Endothelial cell of umbilical vein (primary cell): Measurements from ENCODE around the gene PCDHGA6. TPM values are rescaled to one million over a fixed set of nuclear protein-coding genes. Genes with fewer than 3 reads are reported as not detected.
"Not testable (repeated sequence)": the region's sequence is repeated elsewhere in the genome, so short reads cannot be mapped to it uniquely, and the experiment has no call there.

Source experiments
- BruUV-seq: library from RNA; stranded (reverse); fragments of 400-500 nt; replicated peaks from 2 replicates; lab custom pipeline; 2021; lab: Mats Ljungman, UMichigan
- CTCF ChIA-PET: fragments of 300-600, 350-600 bp; sonication (Branson Sonifier 250); formaldehyde crosslinking; loops from one replicate; lab custom pipeline; 2021; ENCODE audit warnings: antibody characterized with exemption, inconsistent platforms; lab: Charles Lee
- POLR2A ChIA-PET: fragments of 300-600, 350-600 bp; sonication (Branson Sonifier 250); formaldehyde crosslinking; loops from one replicate; lab custom pipeline; 2021; ENCODE audit warnings: antibody characterized with exemption, inconsistent platforms; lab: Charles Lee
- DNase-seq: peaks from one replicate; pipeline ENCODE4 v3.0.0-alpha.2; 2011; ENCODE audit warnings: low read depth, low spot score
- FAIRE-seq: peaks from 2 replicates; lab custom pipeline; 2011; peaks lifted over from hg19 to GRCh38; lab: Jason Lieb, UNC
- H2AFZ ChIP-seq: 2 replicates; pipeline ENCODE4 v1.6.0; 2012; ENCODE audit warnings: low read depth, low read length, control low read depth, inconsistent platforms
- H3K27ac ChIP-seq: 2 replicates; pipeline ENCODE4 v1.5.1; 2011; ENCODE audit warnings: low read depth, mild to moderate bottlenecking, control low read depth, low read length, moderate library complexity; ENCODE audit not compliant: insufficient read depth
- H3K27me3 ChIP-seq, 2 experiments: 2 replicates each; pipeline versions ENCODE4 v1.6.0 to v1.6.1; 2011; ENCODE audit warnings: low read length in 2 of 2, mixed read lengths in 1 of 2; ENCODE audit not compliant: control insufficient read depth in 2 of 2, insufficient read depth in 2 of 2
- H3K36me3 ChIP-seq, 2 experiments: 2 replicates in 1 of 2; 3 replicates in 1 of 2; pipeline ENCODE4 v1.5.1; 2011; ENCODE audit warnings: low read length in 2 of 2, mild to moderate bottlenecking in 1 of 2, moderate library complexity in 1 of 2; ENCODE audit not compliant: control insufficient read depth in 2 of 2, insufficient read depth in 2 of 2; ENCODE audit errors: extremely low read depth in 1 of 2
- H3K4me1 ChIP-seq: 3 replicates; pipeline ENCODE4 v1.5.1; 2011; ENCODE audit warnings: mild to moderate bottlenecking, low read length; ENCODE audit not compliant: control insufficient read depth, insufficient read depth; ENCODE audit errors: extremely low read depth
- H3K4me2 ChIP-seq: 2 replicates; pipeline ENCODE4 v1.6.1; 2011; ENCODE audit warnings: low read length, control low read depth, mixed read lengths; ENCODE audit not compliant: insufficient read depth
- H3K4me3 ChIP-seq, 3 experiments: fragments of 200-600 bp in 1 of 3; sonication (generic), shearing (Covaris generic) in 1 of 3; replicated peaks in 1 of 3; 2 replicates each; pipeline ENCODE4 v1.5.1; 2011 to 2016; ENCODE audit warnings: control low read depth in 3 of 3, low read length in 3 of 3, mild to moderate bottlenecking in 2 of 3, inconsistent platforms in 1 of 3, low read depth in 1 of 3, moderate library complexity in 1 of 3; ENCODE audit not compliant: insufficient read depth in 1 of 3
- H3K79me2 ChIP-seq: 2 replicates; pipeline ENCODE4 v1.6.0; 2012; ENCODE audit warnings: low read length, inconsistent platforms; ENCODE audit not compliant: control insufficient read depth, insufficient read depth
- H3K9ac ChIP-seq: replicated peaks from 2 replicates; pipeline ENCODE3; 2011; ENCODE audit warnings: low read length, control low read depth; ENCODE audit not compliant: insufficient read depth; ENCODE audit errors: extremely low read depth
- H3K9me1 ChIP-seq: replicated peaks from 3 replicates; pipeline ENCODE4 v1.6.0; 2011; ENCODE audit warnings: mild to moderate bottlenecking, low read length; ENCODE audit not compliant: control insufficient read depth, insufficient read depth; ENCODE audit errors: extremely low read depth
- H3K9me3 ChIP-seq: replicated peaks from 2 replicates; pipeline ENCODE4 v1.5.1; 2012; ENCODE audit warnings: low read length, inconsistent platforms; ENCODE audit not compliant: control insufficient read depth, insufficient read depth
- H4K20me1 ChIP-seq: replicated peaks from 2 replicates; pipeline ENCODE3; 2011; ENCODE audit warnings: mild to moderate bottlenecking, low read length; ENCODE audit not compliant: control insufficient read depth, insufficient read depth; ENCODE audit errors: extremely low read depth
- EZH2 ChIP-seq: IDR thresholded peaks from 2 replicates; pipeline ENCODE4 v1.6.1; 2012; ENCODE audit warnings: borderline replicate concordance, low read depth, mild to moderate bottlenecking, moderate library complexity, low read length, inconsistent platforms; ENCODE audit not compliant: severe bottlenecking
- FOS ChIP-seq: IDR thresholded peaks from 2 replicates; pipeline ENCODE4 v1.6.1; 2011; ENCODE audit warnings: mild to moderate bottlenecking, low read length, moderate library complexity, borderline replicate concordance; ENCODE audit not compliant: insufficient read depth
- GATA2 ChIP-seq: IDR thresholded peaks from 2 replicates; pipeline ENCODE4 v1.7.0; 2011; ENCODE audit warnings: low read depth, mild to moderate bottlenecking, moderate library complexity, mixed read lengths, low read length; ENCODE audit not compliant: insufficient read length, insufficient read depth
- JUN ChIP-seq: IDR thresholded peaks from 2 replicates; pipeline ENCODE4 v1.6.1; 2011; ENCODE audit warnings: borderline replicate concordance, low read depth; ENCODE audit not compliant: insufficient read length, insufficient read depth
- MYC ChIP-seq: IDR thresholded peaks from one replicate; pipeline ENCODE4 v1.6.1; 2011; ENCODE audit warnings: mild to moderate bottlenecking, low read depth, low read length
- POLR2A ChIP-seq: IDR thresholded peaks from 2 replicates; pipeline ENCODE4 v1.6.1; 2012; ENCODE audit warnings: low read depth, mild to moderate bottlenecking, control low read depth, low read length
- POLR2AphosphoS5 ChIP-seq: IDR thresholded peaks from 2 replicates; pipeline ENCODE4 v1.6.1; 2012; ENCODE audit warnings: low read depth, mild to moderate bottlenecking, control low read depth, low read length, moderate library complexity; ENCODE audit not compliant: insufficient read depth
- dilution Hi-C: fragments of 300-500 bp; cut with MboI; formaldehyde crosslinking; loops from one replicate; pipeline ENCODE4 v1.15.0; 2019; ENCODE audit warnings: low sequenced_read_pairs; ENCODE audit not compliant: extremely low pct_ligation_motif_present
- intact Hi-C: fragments of 100-400 bp; cut with micrococcal nuclease; formaldehyde crosslinking; loops from one replicate; pipeline ENCODE4 v1.10.0; 2022
- polyA plus RNA-seq, 4 experiments: library from polyadenylated mRNA; depleted of rRNA in 3 of 4; stranded (reverse) in 3 of 4; unstranded in 1 of 4; fragments of >200 nt; gene quantifications; 2 replicates each; pipeline versions ENCODE4 v1.2.1 to v1.2.3, GENCODE V29; 2011 to 2012; ENCODE audit warnings: missing spikeins in 1 of 4
- total RNA-seq: library from RNA; stranded (reverse); gene quantifications from 2 replicates; pipeline ENCODE4 v1.2.3, GENCODE V29; 2021
- TF ChIP-seq, protein P1 (sequence below), 2 donors: IDR thresholded peaks; 1 replicate in 1 of 2; 2 replicates in 1 of 2; pipeline ENCODE4 v1.5.1; 2011; ENCODE audit warnings: low read length in 2 of 2, mild to moderate bottlenecking in 2 of 2, moderate library complexity in 2 of 2, control low read depth in 1 of 2, inconsistent platforms in 1 of 2, low read depth in 1 of 2; ENCODE audit not compliant: insufficient read depth in 1 of 2; ENCODE audit errors: extremely low read depth in 1 of 2
- TF ChIP-seq, protein P2 (sequence below): IDR thresholded peaks from 2 replicates; pipeline ENCODE4 v1.6.1; 2011; ENCODE audit not compliant: insufficient read depth, insufficient read length

PCDHGA6 gene
- total and polyA plus RNA-seq, 2 donors (not counting 3 experiments of a cell fraction or from before 2014, with no cell fraction given) = 2.6 to 2.7 TPM

DNA sequence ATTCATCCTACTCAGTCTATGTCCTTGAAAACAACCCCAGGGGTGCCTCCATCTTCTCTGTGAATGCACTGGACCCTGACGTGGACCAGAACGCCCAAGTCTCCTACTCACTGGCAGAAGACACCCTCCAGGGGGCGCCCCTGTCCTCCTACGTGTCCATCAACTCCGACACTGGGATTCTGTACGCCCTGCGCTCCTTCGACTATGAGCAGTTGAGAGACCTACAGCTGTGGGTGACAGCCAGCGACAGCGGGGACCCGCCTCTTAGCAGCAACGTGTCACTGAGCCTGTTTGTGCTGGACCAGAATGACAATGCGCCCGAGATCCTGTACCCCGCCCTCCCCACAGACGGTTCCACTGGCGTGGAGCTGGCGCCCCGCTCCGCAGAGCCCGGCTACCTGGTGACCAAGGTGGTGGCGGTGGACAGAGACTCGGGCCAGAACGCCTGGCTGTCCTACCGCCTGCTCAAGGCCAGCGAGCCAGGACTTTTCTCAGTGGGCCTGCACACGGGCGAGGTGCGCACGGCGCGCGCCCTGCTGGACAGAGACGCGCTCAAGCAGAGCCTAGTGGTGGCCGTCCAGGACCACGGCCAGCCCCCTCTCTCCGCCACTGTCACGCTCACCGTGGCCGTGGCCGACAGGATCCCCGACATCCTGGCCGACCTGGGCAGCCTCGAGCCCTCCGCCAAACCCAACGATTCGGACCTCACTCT lies 1.9 kb downstream of the PCDHGA6 start:
- H3K36me3 ChIP-seq, H3K9ac ChIP-seq, H3K4me1 ChIP-seq, H2AFZ ChIP-seq, H3K79me2 ChIP-seq, POLR2A ChIA-PET, H3K4me3 ChIP-seq, intact Hi-C loops, H4K20me1 ChIP-seq, H3K4me2 ChIP-seq, FAIRE-seq, dilution Hi-C loops, DNase-seq, H3K27ac ChIP-seq, H3K9me1 ChIP-seq, H3K9me3 ChIP-seq, BruUV-seq: not testable (repeated sequence)
- CTCF ChIA-PET = interaction anchor here (1.4 to 3.2 kb wide), 3 partner anchors 7 to 188 kb away, joined by 4 to 41 read pairs (median 10); partner anchors contain the start of gene PCDHGA7
- peak; percentile 9 for TF ChIP-seq EZH2
- peaks cover 30 to 67% of the 10 kb centered on the region in 2 experiments for H3K27me3 ChIP-seq

DNA sequence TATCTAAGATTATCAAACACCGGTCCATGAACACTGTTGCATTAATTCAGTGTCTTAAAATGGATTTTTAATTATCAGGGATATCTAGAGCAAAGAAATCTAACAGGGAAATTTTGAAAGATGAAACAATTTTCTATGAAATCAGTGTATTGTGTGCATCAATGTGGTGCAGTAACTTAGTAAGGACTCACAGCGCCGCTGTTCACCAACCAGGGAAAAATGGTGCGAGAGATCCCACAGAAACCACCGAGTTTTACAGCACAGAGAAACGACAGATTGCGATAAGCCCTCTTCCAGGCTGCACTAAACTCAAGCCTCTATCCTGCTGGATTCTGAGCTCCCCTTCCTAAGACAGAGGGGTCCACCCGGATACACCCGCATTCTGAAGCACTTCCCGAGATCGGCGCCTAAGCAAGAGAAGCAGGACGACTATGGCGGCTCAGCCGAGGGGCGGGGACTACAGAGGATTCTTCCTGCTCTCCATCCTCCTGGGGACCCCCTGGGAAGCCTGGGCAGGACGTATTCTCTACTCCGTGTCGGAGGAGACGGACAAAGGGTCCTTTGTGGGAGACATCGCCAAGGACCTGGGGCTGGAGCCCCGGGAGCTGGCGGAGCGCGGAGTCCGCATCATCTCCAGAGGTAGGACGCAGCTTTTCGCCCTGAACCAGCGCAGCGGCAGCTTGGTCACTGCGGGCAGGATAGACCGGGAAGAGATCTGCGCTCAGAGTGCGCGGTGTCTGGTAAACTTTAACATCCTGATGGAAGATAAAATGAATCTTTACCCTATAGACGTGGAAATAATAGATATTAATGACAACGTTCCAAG lies 9.0 kb downstream of the PCDHGA6 start, which contains the start of gene PCDHGA7:
Gene PCDHGA7 (plus strand): TSS at position 274 of the 826 bp plus-strand sequence. CDS start 158 bp downstream, at position 432.
- intact Hi-C loops (no loop called here), dilution Hi-C loops (no loop called here)
- Histone ChIP-seq H3K9me1 (no peaks in the 10 kb centered on the region), H3K36me3 (no peaks in the 10 kb centered on the region), H3K27me3 (peaks cover 29 to 61% of the 10 kb centered on the region in 2 experiments), H3K4me1 (no peaks in the 10 kb centered on the region), H3K4me2 (peak within 1 kb of the TSS; percentile 22), H3K9me3 (no peaks in the 10 kb centered on the region), H2AFZ (peak within 1 kb of the TSS; percentile 56), H3K79me2 (no peaks in the 10 kb centered on the region), H3K9ac (no peak within 1 kb of the TSS), H4K20me1 (no peaks in the 10 kb centered on the region), H3K4me3 (peak within 1 kb of the TSS in 2 of 3 experiments; percentile 11 to 39), H3K27ac (no peak within 1 kb of the TSS)
- FAIRE-seq = peak; percentile 76
- no peak for TF ChIP-seq MYC
- TF ChIP-seq, protein P1, sequence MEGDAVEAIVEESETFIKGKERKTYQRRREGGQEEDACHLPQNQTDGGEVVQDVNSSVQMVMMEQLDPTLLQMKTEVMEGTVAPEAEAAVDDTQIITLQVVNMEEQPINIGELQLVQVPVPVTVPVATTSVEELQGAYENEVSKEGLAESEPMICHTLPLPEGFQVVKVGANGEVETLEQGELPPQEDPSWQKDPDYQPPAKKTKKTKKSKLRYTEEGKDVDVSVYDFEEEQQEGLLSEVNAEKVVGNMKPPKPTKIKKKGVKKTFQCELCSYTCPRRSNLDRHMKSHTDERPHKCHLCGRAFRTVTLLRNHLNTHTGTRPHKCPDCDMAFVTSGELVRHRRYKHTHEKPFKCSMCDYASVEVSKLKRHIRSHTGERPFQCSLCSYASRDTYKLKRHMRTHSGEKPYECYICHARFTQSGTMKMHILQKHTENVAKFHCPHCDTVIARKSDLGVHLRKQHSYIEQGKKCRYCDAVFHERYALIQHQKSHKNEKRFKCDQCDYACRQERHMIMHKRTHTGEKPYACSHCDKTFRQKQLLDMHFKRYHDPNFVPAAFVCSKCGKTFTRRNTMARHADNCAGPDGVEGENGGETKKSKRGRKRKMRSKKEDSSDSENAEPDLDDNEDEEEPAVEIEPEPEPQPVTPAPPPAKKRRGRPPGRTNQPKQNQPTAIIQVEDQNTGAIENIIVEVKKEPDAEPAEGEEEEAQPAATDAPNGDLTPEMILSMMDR (IDR thresholded peaks at IDR 0.05; ENCODE audit: extremely low read depth in 1 of 2, insufficient read depth in 1 of 2, low read depth in 1 of 2, low read length in 2 of 2) = peak; percentile 26 to 35
- no peak for TF ChIP-seq GATA2
- no peak for TF ChIP-seq POLR2A
- TF ChIP-seq POLR2AphosphoS5 = no peak
- TF ChIP-seq, protein P2, sequence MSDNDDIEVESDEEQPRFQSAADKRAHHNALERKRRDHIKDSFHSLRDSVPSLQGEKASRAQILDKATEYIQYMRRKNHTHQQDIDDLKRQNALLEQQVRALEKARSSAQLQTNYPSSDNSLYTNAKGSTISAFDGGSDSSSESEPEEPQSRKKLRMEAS = no peak
- TF ChIP-seq FOS = no peak
- peak; percentile 44 for TF ChIP-seq EZH2
- TF ChIP-seq JUN = no peak
- CTCF ChIA-PET = interaction anchor here (0.8 to 3.6 kb wide), 12 partner anchors 9 to 185 kb away, joined by 3 to 21 read pairs (median 6); partner anchors contain the start of genes PCDHGA1, PCDHGA11, PCDHGA12 and PCDHGA2
- no TSS peak for BruUV-seq
- POLR2A ChIA-PET = no interaction called here
- peak; percentile 34 for DNase-seq
